Dendritic cell treated with granulocyte-macrophage colony-stimulating factor and Interleukin-4, amounts not matched to agents 40 ng/mL and 50 ng/mL, for 4 days (primary cell): ENCODE measurements around the gene FHL3.
A peak's percentile ranks its signal among the peaks of the same experiment; 100 is the strongest.

Experiments used
- H3K27ac Mint-ChIP-seq: one replicate; pipeline ENCODE4 v1.8.0; 2022; ENCODE audit warnings: mild to moderate bottlenecking, mixed read lengths
- H3K27me3 Mint-ChIP-seq: one replicate; pipeline ENCODE4 v1.8.0; 2022; ENCODE audit warnings: mild to moderate bottlenecking, mixed read lengths
- H3K36me3 Mint-ChIP-seq: one replicate; pipeline ENCODE4 v1.8.0; 2022; ENCODE audit warnings: low read depth, mixed read lengths
- H3K4me1 Mint-ChIP-seq: one replicate; pipeline ENCODE4 v1.8.0; 2022; ENCODE audit warnings: low read depth, mixed read lengths
- H3K4me3 Mint-ChIP-seq: one replicate; pipeline ENCODE4 v1.8.0; 2022; ENCODE audit warnings: mild to moderate bottlenecking, moderate library complexity, mixed read lengths
- H3K9me3 Mint-ChIP-seq: one replicate; pipeline ENCODE4 v1.8.0; 2022; ENCODE audit warnings: mixed read lengths
- intact Hi-C: fragments of 100-400 bp; cut with micrococcal nuclease; formaldehyde crosslinking; loops from one replicate; pipeline ENCODE4 v1.15.0; 2022

FHL3 gene

GRCh38 chr1:38005195-38006007 is at the start of gene FHL3:
Gene FHL3 (minus strand): TSS chr1:38005514. CDS start chr1:37999412, 6,102 bp downstream.
- peaks cover 18% of the 10 kb centered on the region for H3K36me3 Mint-ChIP-seq
- peak within 1 kb of the TSS; percentile 89 for H3K4me3 Mint-ChIP-seq
- intact Hi-C loops, result no loop called here
- no peaks in the 10 kb centered on the region for H3K9me3 Mint-ChIP-seq
- H3K27ac Mint-ChIP-seq, result peak within 1 kb of the TSS; percentile 91
- peaks cover 61% of the 10 kb centered on the region for H3K4me1 Mint-ChIP-seq
- H3K27me3 Mint-ChIP-seq, result no peaks in the 10 kb centered on the region

- H3K27me3 Mint-ChIP-seq, result peaks cover 44% of the 10 kb centered on the region
- H3K27ac Mint-ChIP-seq, result no peak overlapping the region
- H3K9me3 Mint-ChIP-seq, result no peaks in the 10 kb centered on the region
- no peak overlapping the region for H3K4me3 Mint-ChIP-seq
- H3K4me1 Mint-ChIP-seq, result no peaks in the 10 kb centered on the region
- intact Hi-C loops, result no loop called here
- no peaks in the 10 kb centered on the region for H3K36me3 Mint-ChIP-seq
Measured at GRCh38 chr1:38053416-38054091, 48.2 kb upstream of the FHL3 start.

GRCh38 chr1:38052750-38053415 is 47.6 kb upstream of the FHL3 start:
- H3K27ac Mint-ChIP-seq, result no peak overlapping the region
- no peak overlapping the region for H3K4me3 Mint-ChIP-seq
- peaks cover 47% of the 10 kb centered on the region for H3K27me3 Mint-ChIP-seq
- H3K9me3 Mint-ChIP-seq, result no peaks in the 10 kb centered on the region
- no peaks in the 10 kb centered on the region for H3K36me3 Mint-ChIP-seq
- H3K4me1 Mint-ChIP-seq, result no peaks in the 10 kb centered on the region
- intact Hi-C loops, result no loop called here

GRCh38 chr1:38051079-38051543 is 45.8 kb upstream of the FHL3 start:
- Mint-ChIP-seq H3K9me3 (no peaks in the 10 kb centered on the region), H3K36me3 (no peaks in the 10 kb centered on the region), H3K27me3 (peaks cover 59% of the 10 kb centered on the region), H3K4me1 (peaks cover 8% of the 10 kb centered on the region), H3K4me3 (no peak overlapping the region), H3K27ac (no peak overlapping the region)
- intact Hi-C loops, result no loop called here

GRCh38 chr1:38050397-38051078 is 45.2 kb upstream of the FHL3 start:
- intact Hi-C loops, result no loop called here
- no peak overlapping the region for H3K27ac Mint-ChIP-seq
- H3K4me1 Mint-ChIP-seq, result peaks cover 10% of the 10 kb centered on the region
- no peak overlapping the region for H3K4me3 Mint-ChIP-seq
- H3K36me3 Mint-ChIP-seq, result no peaks in the 10 kb centered on the region
- no peaks in the 10 kb centered on the region for H3K9me3 Mint-ChIP-seq
- peaks cover 61% of the 10 kb centered on the region for H3K27me3 Mint-ChIP-seq

- Mint-ChIP-seq H3K27ac (no peak overlapping the region), H3K4me3 (peak overlapping the region; percentile 76), H3K36me3 (no peaks in the 10 kb centered on the region), H3K4me1 (peaks cover 22% of the 10 kb centered on the region), H3K27me3 (peaks cover 66% of the 10 kb centered on the region), H3K9me3 (no peaks in the 10 kb centered on the region)
- intact Hi-C loops, result no loop called here
Measured at GRCh38 chr1:38047603-38048141, 42.4 kb upstream of the FHL3 start.

GRCh38 chr1:38046884-38047602 is 41.7 kb upstream of the FHL3 start:
- Mint-ChIP-seq H3K27ac (no peak overlapping the region), H3K27me3 (peaks cover 70% of the 10 kb centered on the region), H3K9me3 (no peaks in the 10 kb centered on the region), H3K4me3 (peak overlapping the region; percentile 76), H3K36me3 (no peaks in the 10 kb centered on the region), H3K4me1 (peaks cover 22% of the 10 kb centered on the region)
- intact Hi-C loops, result no loop called here

- intact Hi-C loops, result no loop called here
- Mint-ChIP-seq H3K4me3 (peak within 1 kb of the TSS; percentile 76), H3K36me3 (no peaks in the 10 kb centered on the region), H3K27ac (no peak within 1 kb of the TSS), H3K4me1 (peaks cover 22% of the 10 kb centered on the region), H3K27me3 (peaks cover 72% of the 10 kb centered on the region), H3K9me3 (no peaks in the 10 kb centered on the region)
Measured at GRCh38 chr1:38046333-38046883, 41.1 kb upstream of the FHL3 start, which contains the start of gene POU3F1. Gene POU3F1 (minus strand): TSS chr1:38046793. CDS start chr1:38046743, 50 bp downstream.

- no peak overlapping the region for H3K27ac Mint-ChIP-seq
- H3K36me3 Mint-ChIP-seq, result no peaks in the 10 kb centered on the region
- peak overlapping the region; percentile 8 for H3K4me3 Mint-ChIP-seq
- H3K27me3 Mint-ChIP-seq, result peaks cover 78% of the 10 kb centered on the region
- intact Hi-C loops, result no loop called here
- H3K4me1 Mint-ChIP-seq, result peaks cover 22% of the 10 kb centered on the region
- H3K9me3 Mint-ChIP-seq, result no peaks in the 10 kb centered on the region
Measured at GRCh38 chr1:38045401-38046332, 40.4 kb upstream of the FHL3 start.

- H3K4me1 Mint-ChIP-seq, result peaks cover 22% of the 10 kb centered on the region
- no peaks in the 10 kb centered on the region for H3K36me3 Mint-ChIP-seq
- peaks cover 83% of the 10 kb centered on the region for H3K27me3 Mint-ChIP-seq
- intact Hi-C loops, result no loop called here
- no peak overlapping the region for H3K27ac Mint-ChIP-seq
- H3K4me3 Mint-ChIP-seq, result peak overlapping the region; percentile 35
- H3K9me3 Mint-ChIP-seq, result no peaks in the 10 kb centered on the region
Measured at GRCh38 chr1:38044221-38045215, 39.2 kb upstream of the FHL3 start.

- Mint-ChIP-seq H3K36me3 (no peaks in the 10 kb centered on the region), H3K27me3 (peaks cover 78% of the 10 kb centered on the region), H3K4me3 (no peak overlapping the region), H3K27ac (no peak overlapping the region), H3K4me1 (peaks cover 22% of the 10 kb centered on the region), H3K9me3 (no peaks in the 10 kb centered on the region)
- intact Hi-C loops, result no loop called here
Measured at GRCh38 chr1:38043036-38043747, 37.9 kb upstream of the FHL3 start.
